Glutamatergic neuron (in vitro differentiated cells): ENCODE results near the gene LYPD6. TPM values are rescaled to one million over a fixed set of nuclear protein-coding genes. Genes with fewer than 3 reads are reported as not detected.

Experiments used
- DNase-seq: peaks from one replicate; pipeline ENCODE4 v3.0.0; 2022
- H3K27ac Mint-ChIP-seq: one replicate; pipeline ENCODE4 v1.8.0; 2020; ENCODE audit warnings: mild to moderate bottlenecking, mixed read lengths, inconsistent platforms; ENCODE audit not compliant: unreplicated experiment
- H3K27me3 Mint-ChIP-seq: one replicate; pipeline ENCODE4 v1.8.0; 2020; ENCODE audit warnings: mild to moderate bottlenecking, moderate library complexity, mixed read lengths, inconsistent platforms; ENCODE audit not compliant: unreplicated experiment
- H3K36me3 Mint-ChIP-seq: one replicate; pipeline ENCODE4 v1.8.0; 2020; ENCODE audit warnings: mild to moderate bottlenecking, mixed read lengths, inconsistent platforms; ENCODE audit not compliant: unreplicated experiment
- H3K4me1 Mint-ChIP-seq: one replicate; pipeline ENCODE4 v1.8.0; 2020; ENCODE audit warnings: mild to moderate bottlenecking, low read depth, mixed read lengths, inconsistent platforms; ENCODE audit not compliant: unreplicated experiment
- H3K4me3 Mint-ChIP-seq: one replicate; pipeline ENCODE4 v1.8.0; 2020; ENCODE audit warnings: mild to moderate bottlenecking, mixed read lengths, inconsistent platforms; ENCODE audit not compliant: unreplicated experiment
- H3K9me3 Mint-ChIP-seq: one replicate; pipeline ENCODE4 v1.8.0; 2020; ENCODE audit warnings: mild to moderate bottlenecking, moderate library complexity, mixed read lengths, inconsistent platforms; ENCODE audit not compliant: unreplicated experiment
- CTCF ChIP-seq: fragments of 200-600 bp; sonication (generic); IDR thresholded peaks from one replicate; pipeline ENCODE4 v1.5.0; 2021; ENCODE audit not compliant: partially characterized antibody, unreplicated experiment
- total RNA-seq: library from RNA; stranded (reverse); fragmentation: NEBNext Ultra II Directional; extraction: Animal tissue kit (Norgen Biotek cat#: 25700); gene quantifications from one replicate; pipeline ENCODE4 v1.2.1, GENCODE V29; 2021; ENCODE audit not compliant: unreplicated experiment

The LYPD6 gene
- total RNA-seq, 1 donor from 2014 or later, result 1.5 TPM

GRCh38 chr2:149458502-149458901 is 128.1 kb downstream of the LYPD6 start:
- Mint-ChIP-seq H3K27me3 (no peaks in the 10 kb centered on the region), H3K27ac (no peak overlapping the region), H3K4me3 (no peak overlapping the region), H3K4me1 (peaks cover 4% of the 10 kb centered on the region), H3K9me3 (peaks cover 3% of the 10 kb centered on the region), H3K36me3 (peaks cover 15% of the 10 kb centered on the region)
- no peak for TF ChIP-seq CTCF
- DNase-seq, result no peak

GRCh38 chr2:149463328-149464002 is 133.1 kb downstream of the LYPD6 start:
- Mint-ChIP-seq H3K27ac (no peak overlapping the region), H3K4me3 (no peak overlapping the region), H3K9me3 (peaks cover 3% of the 10 kb centered on the region), H3K36me3 (peaks cover 11% of the 10 kb centered on the region), H3K27me3 (no peaks in the 10 kb centered on the region), H3K4me1 (peaks cover under 1% of the 10 kb centered on the region)
- DNase-seq, result no peak
- TF ChIP-seq CTCF, result no peak

- Mint-ChIP-seq H3K4me1 (peaks cover 2% of the 10 kb centered on the region), H3K27ac (no peak overlapping the region), H3K4me3 (no peak overlapping the region), H3K9me3 (no peaks in the 10 kb centered on the region), H3K36me3 (peaks cover 7% of the 10 kb centered on the region), H3K27me3 (no peaks in the 10 kb centered on the region)
- no peak for TF ChIP-seq CTCF
- no peak for DNase-seq
These were observed 134.0 kb downstream of the LYPD6 start for GRCh38 chr2:149464396-149464795.

- TF ChIP-seq CTCF, result no peak
- DNase-seq, result no peak
- Mint-ChIP-seq H3K9me3 (no peaks in the 10 kb centered on the region), H3K36me3 (peaks cover 2% of the 10 kb centered on the region), H3K27ac (no peak overlapping the region), H3K4me3 (no peak overlapping the region), H3K4me1 (peaks cover 2% of the 10 kb centered on the region), H3K27me3 (no peaks in the 10 kb centered on the region)
These were observed 135.5 kb downstream of the LYPD6 start for GRCh38 chr2:149465873-149466272.

- H3K36me3 Mint-ChIP-seq, result no peaks in the 10 kb centered on the region
- TF ChIP-seq CTCF, result no peak
- no peak for DNase-seq
- peaks cover 2% of the 10 kb centered on the region for H3K4me1 Mint-ChIP-seq
- H3K27me3 Mint-ChIP-seq, result no peaks in the 10 kb centered on the region
- no peak overlapping the region for H3K27ac Mint-ChIP-seq
- H3K4me3 Mint-ChIP-seq, result no peak overlapping the region
- no peaks in the 10 kb centered on the region for H3K9me3 Mint-ChIP-seq
These were observed 136.2 kb downstream of the LYPD6 start for GRCh38 chr2:149466635-149467034.
